ENCODE results near the gene SAMD3. TPM values are rescaled to one million over a fixed set of nuclear protein-coding genes. Genes with fewer than 3 reads are reported as not detected.

The SAMD3 gene
- total and polyA plus RNA-seq, 2 donors (not counting 3 experiments of a cell fraction or from before 2014, with no cell fraction given) = not detected

DNA sequence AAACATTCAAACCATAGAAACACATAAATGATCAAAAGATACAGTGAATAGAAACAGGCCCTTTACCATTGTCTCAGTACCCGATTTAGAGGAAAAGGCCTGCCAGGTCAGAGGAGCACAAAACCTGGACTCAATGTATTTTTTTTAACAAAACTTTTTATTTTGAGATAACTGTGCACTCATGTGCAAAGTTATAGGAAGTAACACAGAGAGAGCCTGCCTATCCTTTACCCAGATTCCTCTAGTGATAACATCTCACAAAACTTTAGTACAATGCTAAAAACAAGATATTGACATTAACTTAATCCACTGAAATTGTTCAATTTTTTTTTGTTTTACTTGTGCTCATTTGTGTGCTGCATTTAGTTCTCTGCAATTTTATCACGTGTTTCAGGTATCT is 36.8 kb upstream of the SAMD3 start:
- DNase-seq (ENCODE audit: low read depth, low spot score) = no peak

More for the DNA sequence above, 36.8 kb upstream of the SAMD3 start:
- no peak for TF ChIP-seq FOS (IDR thresholded peaks at IDR 0.05; ENCODE audit: borderline replicate concordance, insufficient read depth, low read length)
- no peak for TF ChIP-seq JUN (IDR thresholded peaks at IDR 0.05; ENCODE audit: borderline replicate concordance, insufficient read depth, insufficient read length, low read depth)
- TF ChIP-seq EZH2 (IDR thresholded peaks at IDR 0.05; ENCODE audit: borderline replicate concordance, low read depth, low read length, severe bottlenecking) = no peak
- TF ChIP-seq, protein P1, sequence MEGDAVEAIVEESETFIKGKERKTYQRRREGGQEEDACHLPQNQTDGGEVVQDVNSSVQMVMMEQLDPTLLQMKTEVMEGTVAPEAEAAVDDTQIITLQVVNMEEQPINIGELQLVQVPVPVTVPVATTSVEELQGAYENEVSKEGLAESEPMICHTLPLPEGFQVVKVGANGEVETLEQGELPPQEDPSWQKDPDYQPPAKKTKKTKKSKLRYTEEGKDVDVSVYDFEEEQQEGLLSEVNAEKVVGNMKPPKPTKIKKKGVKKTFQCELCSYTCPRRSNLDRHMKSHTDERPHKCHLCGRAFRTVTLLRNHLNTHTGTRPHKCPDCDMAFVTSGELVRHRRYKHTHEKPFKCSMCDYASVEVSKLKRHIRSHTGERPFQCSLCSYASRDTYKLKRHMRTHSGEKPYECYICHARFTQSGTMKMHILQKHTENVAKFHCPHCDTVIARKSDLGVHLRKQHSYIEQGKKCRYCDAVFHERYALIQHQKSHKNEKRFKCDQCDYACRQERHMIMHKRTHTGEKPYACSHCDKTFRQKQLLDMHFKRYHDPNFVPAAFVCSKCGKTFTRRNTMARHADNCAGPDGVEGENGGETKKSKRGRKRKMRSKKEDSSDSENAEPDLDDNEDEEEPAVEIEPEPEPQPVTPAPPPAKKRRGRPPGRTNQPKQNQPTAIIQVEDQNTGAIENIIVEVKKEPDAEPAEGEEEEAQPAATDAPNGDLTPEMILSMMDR (IDR thresholded peaks at IDR 0.05; ENCODE audit: extremely low read depth in 1 of 2, insufficient read depth in 1 of 2, low read depth in 1 of 2, low read length in 2 of 2) = no peak
- TF ChIP-seq MYC (IDR thresholded peaks at IDR 0.05; ENCODE audit: low read depth, low read length) = no peak
- TF ChIP-seq MAX (IDR thresholded peaks at IDR 0.05; ENCODE audit: insufficient read depth, insufficient read length) = no peak
- no peak for TF ChIP-seq POLR2A (IDR thresholded peaks at IDR 0.05; ENCODE audit: low read depth, low read length)
- TF ChIP-seq GATA2 (IDR thresholded peaks at IDR 0.05; ENCODE audit: insufficient read depth, insufficient read length, low read depth, low read length) = no peak
- no peak for TF ChIP-seq POLR2AphosphoS5 (IDR thresholded peaks at IDR 0.05; ENCODE audit: insufficient read depth, low read depth, low read length)
- dilution Hi-C loops (cut with MboI; ENCODE audit: extremely low pct_ligation_motif_present, low sequenced_read_pairs) (no loop called here), intact Hi-C loops (cut with micrococcal nuclease) (no loop called here)
- H3K27ac ChIP-seq (ENCODE audit: insufficient read depth, low read depth, low read length) = no peak overlapping the region
- H3K9me1 ChIP-seq (replicated peaks; ENCODE audit: control insufficient read depth, extremely low read depth, insufficient read depth, low read length) = no peaks in the 10 kb centered on the region
- ChIA-PET POLR2A (no interaction called here), CTCF (interaction anchor here (1.6 kb wide), 1 partner anchor 15 kb away, joined by 3 read pairs; no protein-coding TSS in a partner anchor)
- no peak overlapping the region for H3K4me3 ChIP-seq (replicated peaks in 1 of 3; ENCODE audit: insufficient read depth in 1 of 3, low read depth in 1 of 3, low read length in 3 of 3)
- H3K4me2 ChIP-seq (ENCODE audit: insufficient read depth, low read length) = no peak overlapping the region
- no peak overlapping the region for H3K9ac ChIP-seq (replicated peaks; ENCODE audit: extremely low read depth, insufficient read depth, low read length)
- H3K9me3 ChIP-seq (replicated peaks; ENCODE audit: control insufficient read depth, insufficient read depth, low read length) = no peaks in the 10 kb centered on the region
- H2AFZ ChIP-seq (ENCODE audit: low read depth, low read length) = no peak overlapping the region
- no peaks in the 10 kb centered on the region for H3K27me3 ChIP-seq (ENCODE audit: control insufficient read depth in 2 of 2, insufficient read depth in 2 of 2, low read length in 2 of 2)
- H3K79me2 ChIP-seq (ENCODE audit: control insufficient read depth, insufficient read depth, low read length) = no peaks in the 10 kb centered on the region
- H4K20me1 ChIP-seq (replicated peaks; ENCODE audit: control insufficient read depth, extremely low read depth, insufficient read depth, low read length) = no peaks in the 10 kb centered on the region
- no peaks in the 10 kb centered on the region for H3K36me3 ChIP-seq (ENCODE audit: control insufficient read depth in 2 of 2, extremely low read depth in 1 of 2, insufficient read depth in 2 of 2, low read length in 2 of 2)
- FAIRE-seq = no peak
- no TSS peak for BruUV-seq (replicated peaks)
- no peaks in the 10 kb centered on the region for H3K4me1 ChIP-seq (ENCODE audit: control insufficient read depth, extremely low read depth, insufficient read depth, low read length)

Data from endothelial cell of umbilical vein (primary cell).